IMR-90 (cell line): Measurements from ENCODE around the gene NUAK1. TPM values are rescaled to one million over a fixed set of nuclear protein-coding genes. Genes with fewer than 3 reads are reported as not detected.

Source experiments
- ATAC-seq: fragments of 200-7000 bp; cut with Tn5 transposase; 2 replicates; pipeline ENCODE4 v1.9.1; 2020; ENCODE audit warnings: low read depth, mild to moderate bottlenecking, moderate library complexity
- BruUV-seq: library from RNA; stranded (reverse); fragments of 400-500 nt; replicated peaks from 2 replicates; lab custom pipeline; 2021; lab: Mats Ljungman, UMichigan
- CTCF ChIA-PET: fragments of 300-600 bp; formaldehyde crosslinking; extraction: SDS; loops from one replicate; lab custom pipeline; 2021; ENCODE audit warnings: antibody characterized with exemption; lab: Yijun Ruan, JAX
- POLR2A ChIA-PET: fragments of 300-600 bp; sonication (Branson Sonifier 250); formaldehyde crosslinking; loops from one replicate; lab custom pipeline; 2022; ENCODE audit warnings: antibody characterized with exemption; ENCODE audit not compliant: unreplicated experiment; lab: Charles Lee
- DNase-seq: peaks from one replicate; pipeline ENCODE4 v3.0.0; 2013
- H2AFZ ChIP-seq: replicated peaks from 2 replicates; pipeline ENCODE3; 2013; ENCODE audit warnings: low read length, mild to moderate bottlenecking; ENCODE audit not compliant: poor library complexity
- H2AK5ac ChIP-seq: 2 replicates; pipeline ENCODE4 v1.6.1; 2013; ENCODE audit warnings: low read depth, low read length, inconsistent platforms
- H2AK9ac ChIP-seq: replicated peaks from 2 replicates; pipeline ENCODE3; 2013; ENCODE audit warnings: mild to moderate bottlenecking, low read depth, low read length, moderate library complexity; ENCODE audit not compliant: poor library complexity
- H2BK120ac ChIP-seq: 2 replicates; pipeline ENCODE4 v1.6.1; 2013; ENCODE audit warnings: low read depth, low read length, inconsistent platforms
- H2BK15ac ChIP-seq: 3 replicates; pipeline ENCODE4 v1.6.1; 2013; ENCODE audit warnings: low read depth, low read length, inconsistent platforms
- H2BK20ac ChIP-seq: 2 replicates; pipeline ENCODE4 v1.6.1; 2013; ENCODE audit warnings: low read depth, mild to moderate bottlenecking, inconsistent platforms, low read length, moderate library complexity
- H2BK5ac ChIP-seq: 2 replicates; pipeline ENCODE4 v1.6.1; 2013; ENCODE audit warnings: mild to moderate bottlenecking, low read depth, low read length, inconsistent platforms; ENCODE audit not compliant: poor library complexity, severe bottlenecking
- H3K14ac ChIP-seq: replicated peaks from 2 replicates; pipeline ENCODE4 v1.6.1; 2013; ENCODE audit warnings: low read depth, low read length, inconsistent platforms
- H3K18ac ChIP-seq: 2 replicates; pipeline ENCODE4 v1.6.1; 2013; ENCODE audit warnings: low read depth, low read length, control low read depth
- H3K23ac ChIP-seq: 2 replicates; pipeline ENCODE4 v1.6.1; 2013; ENCODE audit warnings: low read depth, low read length, inconsistent platforms
- H3K27ac ChIP-seq: 2 replicates; pipeline ENCODE4 v1.5.1; 2013; ENCODE audit warnings: mild to moderate bottlenecking, control low read depth, low read length; ENCODE audit not compliant: insufficient read depth
- H3K27me3 ChIP-seq: 2 replicates; pipeline ENCODE4 v1.6.1; 2013; ENCODE audit warnings: low read length; ENCODE audit not compliant: control insufficient read depth, insufficient read depth
- H3K36me3 ChIP-seq: 2 replicates; pipeline ENCODE4 v1.6.1; 2013; ENCODE audit warnings: low read length, mixed read lengths; ENCODE audit not compliant: control insufficient read depth, insufficient read depth
- H3K4ac ChIP-seq: 2 replicates; pipeline ENCODE4 v1.6.1; 2013; ENCODE audit warnings: low read depth, low read length, inconsistent platforms
- H3K4me1 ChIP-seq: 2 replicates; pipeline ENCODE4 v1.6.1; 2013; ENCODE audit warnings: low read length, mixed read lengths; ENCODE audit not compliant: control insufficient read depth, insufficient read depth
- H3K4me2 ChIP-seq: 2 replicates; pipeline ENCODE4 v1.6.1; 2013; ENCODE audit warnings: low read depth, mild to moderate bottlenecking, control low read depth, low read length, moderate library complexity
- H3K4me3 ChIP-seq: 2 replicates; pipeline ENCODE4 v1.5.1; 2013; ENCODE audit warnings: low read depth, mild to moderate bottlenecking, control low read depth, low read length, moderate library complexity; ENCODE audit not compliant: insufficient read depth
- H3K56ac ChIP-seq: 2 replicates; pipeline ENCODE4 v1.6.1; 2013; ENCODE audit warnings: low read length, inconsistent platforms; ENCODE audit not compliant: insufficient read depth; ENCODE audit errors: extremely low read depth
- H3K79me1 ChIP-seq, 2 experiments: 2 replicates each; pipeline ENCODE4 v1.6.1; 2013; ENCODE audit warnings: low read length in 2 of 2, inconsistent platforms in 1 of 2, low read depth in 1 of 2
- H3K9ac ChIP-seq: 2 replicates; pipeline ENCODE4 v1.6.1; 2013; ENCODE audit warnings: low read depth, low read length, control low read depth
- H3K9me1 ChIP-seq: 2 replicates; pipeline ENCODE4 v1.6.1; 2013; ENCODE audit warnings: low read length, inconsistent platforms; ENCODE audit not compliant: insufficient read depth
- H3K9me3 ChIP-seq: 2 replicates; pipeline ENCODE4 v1.6.1; 2013; ENCODE audit warnings: low read length; ENCODE audit not compliant: control insufficient read depth, insufficient read depth
- H4K20me1 ChIP-seq: 2 replicates; pipeline ENCODE4 v1.6.1; 2013; ENCODE audit warnings: low read length, inconsistent platforms; ENCODE audit not compliant: insufficient read depth
- H4K5ac ChIP-seq: 2 replicates; pipeline ENCODE4 v1.6.1; 2013; ENCODE audit warnings: mild to moderate bottlenecking, low read depth, low read length, control low read depth
- H4K8ac ChIP-seq, 2 experiments: 2 replicates each; pipeline ENCODE4 v1.6.1; 2013; ENCODE audit warnings: low read depth in 2 of 2, low read length in 2 of 2, control low read depth in 1 of 2, inconsistent platforms in 1 of 2
- H4K91ac ChIP-seq: 2 replicates; pipeline ENCODE4 v1.6.1; 2013; ENCODE audit warnings: low read depth, low read length, inconsistent platforms; ENCODE audit not compliant: insufficient read depth
- POLR2A ChIP-seq: IDR thresholded peaks from 2 replicates; pipeline ENCODE4 v1.6.1; 2012; ENCODE audit warnings: mild to moderate bottlenecking, low read depth, low read length
- USF2 ChIP-seq: fragments of 150-350 bp; IDR thresholded peaks from 2 replicates; pipeline ENCODE4 v1.6.1; 2017; ENCODE audit warnings: mild to moderate bottlenecking, antibody characterized with exemption, low read length, low read depth
- WGBS, 2 experiments: methylation state at CpG; one replicate each; pipeline versions ENCODE4 v1.1.5 to v1.1.7; 2013; ENCODE audit warnings: missing lambda C conversion rate in 2 of 2; ENCODE audit not compliant: insufficient read length in 1 of 2; ENCODE audit errors: extremely low coverage in 2 of 2; 5-methylcytosine and 5-hydroxymethylcytosine counted together
- dilution Hi-C: fragments of 300-500 bp; cut with HindIII; formaldehyde crosslinking; loops from one replicate; pipeline ENCODE4 v1.14.3; 2018; ENCODE audit warnings: low sequenced_read_pairs; ENCODE audit not compliant: unreplicated experiment
- in situ Hi-C: fragments of 300-500 bp; cut with MboI; formaldehyde crosslinking; loops from 3 replicates; pipeline ENCODE4 v1.14.3; 2019; ENCODE audit warnings: low sequenced_read_pairs, inconsistent platforms, mixed read lengths
- intact Hi-C: fragments of 100-400 bp; cut with micrococcal nuclease; formaldehyde crosslinking; loops from 2 replicates; pipeline ENCODE4 v1.10.0; 2022
- polyA plus RNA-seq, 3 experiments: library from polyadenylated mRNA; depleted of rRNA; stranded (reverse); fragments of >200 nt; gene quantifications; 2 replicates each; pipeline ENCODE4 v1.2.3, GENCODE V29; 2012; ENCODE audit warnings: low replicate concordance in 1 of 3
- total RNA-seq: library from RNA; depleted of rRNA; stranded (reverse); fragments of >200 nt; gene quantifications from 2 replicates; pipeline ENCODE4 v1.2.3, GENCODE V29; 2012

The NUAK1 gene
- total and polyA plus RNA-seq, 2 of the 4 experiments (the other 2 are of a cell fraction) = 4.8 to 8.8 TPM

GRCh38 chr12:106137530-106138356 is 1.0 kb downstream of the NUAK1 start:
- DNase-seq = peak; percentile 15
- POLR2A ChIA-PET = no interaction called here
- H3K23ac ChIP-seq = peak overlapping the region; percentile 72
- peak overlapping the region; percentile 50; the same call in 1 of the 2 replicates for H3K56ac ChIP-seq
- no TSS peak for BruUV-seq
- H3K79me1 ChIP-seq = peaks cover 30 to 75% of the 10 kb centered on the region in 2 experiments
- H2AK5ac ChIP-seq = peak overlapping the region; percentile 27; the same call in 1 of the 2 replicates
- dilution Hi-C loops (no loop called here), in situ Hi-C loops (no loop called here), intact Hi-C loops (loop anchor here (2.0 kb wide), 4 partner anchors 53 to 575 kb away; no protein-coding TSS in a partner anchor)
- H2BK5ac ChIP-seq = peak overlapping the region; percentile 52
- peak overlapping the region; percentile 82 for H3K27ac ChIP-seq
- H4K20me1 ChIP-seq = peaks cover 23% of the 10 kb centered on the region; the same call in 1 of the 2 replicates
- H3K36me3 ChIP-seq = no peaks in the 10 kb centered on the region
- H3K27me3 ChIP-seq = no peaks in the 10 kb centered on the region
- 0 out of 2 replicates have a peak, but pooled peaks have one; percentile 0 for ATAC-seq
- peaks cover 16% of the 10 kb centered on the region for H3K9me1 ChIP-seq
- CTCF ChIA-PET = interaction anchor here (0.6 to 4.5 kb wide), 5 partner anchors 11 to 717 kb away, joined by 3 to 26 read pairs (median 7); no protein-coding TSS in a partner anchor
- peak overlapping the region; percentile 87 for H3K9ac ChIP-seq
- H2AK9ac ChIP-seq = peak overlapping the region; percentile 84
- H4K5ac ChIP-seq = no peak overlapping the region
- peak overlapping the region; percentile 84 for H3K4ac ChIP-seq
- H3K9me3 ChIP-seq = no peaks in the 10 kb centered on the region
- H2BK15ac ChIP-seq = no peak overlapping the region
- H3K4me2 ChIP-seq = peak overlapping the region; percentile 91
- H4K8ac ChIP-seq = peak overlapping the region in 1 of 2 experiments; percentile 28; a peak in 1 of 4 replicates
- peak overlapping the region; percentile 95 for H3K4me3 ChIP-seq
- peak overlapping the region; percentile 92 for H2AFZ ChIP-seq
- no CpG with 5 or more reads among the region's 20 CpGs for WGBS, 2 experiments
- peak; percentile 21; the same call in 1 of the 2 replicates for TF ChIP-seq USF2
- no peak for TF ChIP-seq POLR2A
- peak overlapping the region; percentile 5 for H2BK120ac ChIP-seq
- peak overlapping the region; percentile 50 for H3K14ac ChIP-seq
- H3K18ac ChIP-seq = no peak overlapping the region; the same call in 1 of the 2 replicates
- H3K4me1 ChIP-seq = peaks cover 21% of the 10 kb centered on the region
- peak overlapping the region; percentile 31 for H4K91ac ChIP-seq
- H2BK20ac ChIP-seq = peak overlapping the region; percentile 33; the same call in 1 of the 2 replicates
